NCI-H2227 (cell line): ENCODE measurements around the gene HRH4.

ENCODE experiments used
- DNase-seq: peaks from one replicate; lab custom pipeline; 2025; ENCODE audit not compliant: unreplicated experiment; lab: John Stamatoyannopoulos, UW

The HRH4 gene

DNA sequence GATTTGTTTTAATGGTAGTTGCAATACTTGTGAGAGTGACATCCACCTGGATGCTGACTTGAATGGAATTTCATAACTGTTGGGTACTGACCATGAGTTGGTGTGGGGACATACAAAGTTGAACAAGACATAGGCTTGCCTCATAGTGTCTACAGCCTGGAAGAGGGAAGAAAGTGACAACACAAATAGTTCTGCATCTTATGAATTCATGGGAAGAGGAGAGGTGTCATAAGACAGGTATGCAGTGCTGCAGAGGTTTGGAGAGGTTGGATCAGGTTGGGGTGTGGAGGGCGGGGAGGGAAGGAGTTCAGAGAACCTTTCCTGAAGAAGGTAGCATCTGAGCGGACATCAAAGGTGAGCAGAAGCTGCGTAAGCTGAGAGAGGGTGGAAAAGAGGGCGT, 44.0 kb downstream of the HRH4 start:
- no peak for DNase-seq

DNA sequence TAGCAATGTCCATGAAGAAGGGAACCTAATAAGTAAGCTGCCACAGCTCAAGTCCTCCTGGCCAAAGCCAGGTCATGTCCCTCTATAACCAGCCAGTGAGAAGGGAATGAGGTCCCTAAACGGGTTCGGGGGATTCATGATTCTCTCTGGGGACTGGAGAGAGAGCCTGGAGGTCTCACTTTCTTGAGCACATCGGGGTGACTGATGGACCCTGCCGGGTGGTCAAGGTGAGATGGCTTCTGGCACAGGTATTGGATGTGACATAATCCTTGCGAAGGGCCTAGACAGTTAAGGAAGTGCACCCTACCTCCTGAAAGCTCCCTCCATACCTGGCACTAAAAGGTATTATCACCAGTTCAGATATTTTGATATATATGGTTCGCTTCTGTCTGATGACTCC, 45.7 kb downstream of the HRH4 start:
- no peak for DNase-seq

- DNase-seq = no peak
These were observed 49.0 kb downstream of the HRH4 start for GRCh38 chr18:24509435-24509834.

DNA sequence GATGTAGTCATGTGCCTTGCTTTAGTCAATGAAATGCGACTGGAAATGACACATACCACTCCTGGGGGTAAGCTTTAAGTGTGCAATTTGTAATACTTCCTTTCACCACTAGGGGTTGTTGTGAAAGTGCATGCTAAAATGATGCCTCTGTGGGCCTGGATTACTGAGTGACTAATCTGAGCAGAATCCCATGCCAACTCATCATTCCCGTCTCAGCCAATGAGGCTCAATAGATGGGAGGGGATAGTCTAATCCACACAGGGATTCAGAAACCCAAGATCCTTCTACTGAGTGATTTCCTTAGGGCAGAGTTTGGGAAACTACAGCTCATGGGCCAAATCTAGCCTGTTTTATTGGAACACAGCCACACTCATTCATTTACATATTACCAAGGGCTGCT, 54.0 kb downstream of the HRH4 start:
- DNase-seq = no peak

- no peak for DNase-seq
These were observed 55.3 kb downstream of the HRH4 start for GRCh38 chr18:24515721-24516120.

DNA sequence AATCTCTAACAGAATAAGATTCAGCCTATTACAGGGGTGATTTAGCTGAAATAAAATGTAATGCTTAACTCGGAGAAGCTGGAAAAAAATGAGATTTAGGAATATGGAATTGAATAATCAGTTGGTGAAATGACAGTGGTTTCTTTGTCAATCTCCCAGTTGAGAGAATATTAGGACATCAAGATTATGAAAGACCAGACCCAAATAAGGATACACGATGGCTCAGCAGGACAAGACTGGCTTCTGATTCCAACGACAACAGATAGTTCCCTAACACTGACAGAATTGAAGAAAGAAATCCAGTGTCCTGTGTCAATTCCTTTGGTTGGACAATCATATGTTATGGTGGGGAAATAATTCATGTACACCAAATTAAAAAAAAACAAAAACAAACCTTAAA, 55.8 kb downstream of the HRH4 start:
- no peak for DNase-seq

- DNase-seq = no peak
These were observed 57.1 kb downstream of the HRH4 start for GRCh38 chr18:24517554-24517953.

DNA sequence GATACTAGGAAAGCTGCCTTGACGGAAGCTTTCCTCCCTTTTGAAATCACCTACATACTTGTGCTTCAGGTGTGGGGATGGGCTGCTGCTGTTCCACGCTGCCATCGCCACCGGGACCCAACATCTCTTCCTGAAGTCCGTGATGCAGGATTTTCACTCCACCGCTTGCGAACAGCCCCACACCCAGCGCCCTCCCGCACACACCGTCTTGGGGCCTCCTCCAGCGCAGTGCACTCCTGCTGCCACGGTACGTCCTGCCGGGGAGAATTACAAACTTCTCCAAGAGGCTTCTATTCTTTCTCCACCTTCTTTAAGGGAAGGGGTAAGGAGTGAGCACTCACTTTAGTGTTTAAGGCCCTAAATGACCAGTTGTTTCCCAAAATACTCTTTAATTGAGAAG, 58.2 kb downstream of the HRH4 start:
- DNase-seq = no peak
